Endodermal cell (in vitro differentiated cells): ENCODE measurements around the gene COQ8B. TPM values are rescaled to one million over a fixed set of nuclear protein-coding genes. Genes with fewer than 3 reads are reported as not detected.
A peak's percentile ranks its signal among the peaks of the same experiment; 100 is the strongest.

Source experiments
- DNase-seq: peaks from one replicate; pipeline ENCODE4 v3.0.0-alpha.2; 2017
- H3K27ac ChIP-seq: 2 replicates; pipeline ENCODE4 v1.5.1; 2013; ENCODE audit warnings: mild to moderate bottlenecking, low read depth, low read length, moderate library complexity
- H3K27me3 ChIP-seq: 2 replicates; pipeline ENCODE4 v1.6.1; 2013; ENCODE audit warnings: mild to moderate bottlenecking, low read length, moderate library complexity; ENCODE audit not compliant: insufficient read depth, control insufficient read depth, poor library complexity, severe bottlenecking
- H3K36me3 ChIP-seq: 2 replicates; pipeline ENCODE4 v1.7.0; 2013; ENCODE audit warnings: mild to moderate bottlenecking, low read length, moderate library complexity; ENCODE audit not compliant: control insufficient read depth, insufficient read depth
- H3K4me1 ChIP-seq: one replicate; pipeline ENCODE4 v1.7.0; 2013; ENCODE audit warnings: low read length; ENCODE audit not compliant: control insufficient read depth, insufficient read depth
- H3K4me3 ChIP-seq: 2 replicates; pipeline ENCODE4 v1.5.1; 2013; ENCODE audit warnings: mild to moderate bottlenecking, low read length, moderate library complexity
- H3K9ac ChIP-seq: 2 replicates; pipeline ENCODE4 v1.6.1; 2013; ENCODE audit warnings: mild to moderate bottlenecking, low read length, moderate library complexity; ENCODE audit not compliant: poor library complexity, severe bottlenecking; ENCODE audit errors: extremely low read depth
- H3K9me3 ChIP-seq: 2 replicates; pipeline ENCODE4 v1.6.1; 2013; ENCODE audit warnings: mild to moderate bottlenecking, low read length, moderate library complexity; ENCODE audit not compliant: control insufficient read depth
- H3K27ac Mint-ChIP-seq: 2 replicates; pipeline ENCODE4 v1.8.0; 2020; ENCODE audit warnings: mixed read lengths
- H3K27me3 Mint-ChIP-seq: 2 replicates; pipeline ENCODE4 v1.8.0; 2021; ENCODE audit warnings: mild to moderate bottlenecking, mixed read lengths; ENCODE audit not compliant: insufficient read depth
- H3K36me3 Mint-ChIP-seq: 2 replicates; pipeline ENCODE4 v1.8.0; 2020; ENCODE audit warnings: low read depth, mixed read lengths
- H3K4me1 Mint-ChIP-seq: 2 replicates; pipeline ENCODE4 v1.8.0; 2020; ENCODE audit warnings: mixed read lengths
- H3K4me3 Mint-ChIP-seq: 2 replicates; pipeline ENCODE4 v1.8.0; 2020; ENCODE audit warnings: mild to moderate bottlenecking, moderate library complexity, mixed read lengths
- H3K9me3 Mint-ChIP-seq: 2 replicates; pipeline ENCODE4 v1.8.0; 2020; ENCODE audit warnings: mild to moderate bottlenecking, mixed read lengths
- CTCF ChIP-seq: fragments of 200-600 bp; sonication (generic); conservative IDR thresholded peaks from 2 replicates; pipeline ENCODE4 v1.5.0; 2021; ENCODE audit warnings: antibody characterized with exemption, mild to moderate bottlenecking
- WGBS, 2 experiments: methylation state at CpG; one replicate each; pipeline versions ENCODE4 v1.1.5 to v1.1.7; 2013; ENCODE audit warnings: missing lambda C conversion rate in 2 of 2, mixed read lengths in 1 of 2; ENCODE audit not compliant: insufficient coverage in 1 of 2, insufficient read length in 1 of 2; 5-methylcytosine and 5-hydroxymethylcytosine counted together
- total RNA-seq, 2 donors: library from RNA; stranded (reverse); fragmentation: NEBNext Ultra II Directional in 1 of 2; extraction: Animal tissue kit (Norgen Biotek cat#: 25700) in 1 of 2; gene quantifications; 2 replicates in 1 of 2; 3 replicates in 1 of 2; pipeline ENCODE4 v1.2.1, GENCODE V29; 2021

Gene COQ8B
- total RNA-seq, 2 donors from 2014 or later = 45.6 to 49.8 TPM

- no peak for DNase-seq
- Mint-ChIP-seq H3K27me3 (no peaks in the 10 kb centered on the region), H3K36me3 (peaks cover 75% of the 10 kb centered on the region), H3K9me3 (no peaks in the 10 kb centered on the region), H3K27ac (no peak overlapping the region), H3K4me3 (no peak overlapping the region), H3K4me1 (no peaks in the 10 kb centered on the region)
- Histone ChIP-seq H3K9ac (no peak overlapping the region), H3K36me3 (peaks cover 76% of the 10 kb centered on the region), H3K27me3 (no peaks in the 10 kb centered on the region), H3K4me1 (no peaks in the 10 kb centered on the region), H3K4me3 (no peak overlapping the region), H3K27ac (no peak overlapping the region), H3K9me3 (no peaks in the 10 kb centered on the region)
- no peak for TF ChIP-seq CTCF
- 99 to 100% methylated on average over 2 to 7 of the region's 7 CpGs for WGBS, 2 experiments
Measured at GRCh38 chr19:40763526-40763925, 46.8 kb upstream of the COQ8B start.

GRCh38 chr19:40762754-40763470 is 46.2 kb upstream of the COQ8B start:
- peaks cover 80% of the 10 kb centered on the region for H3K36me3 Mint-ChIP-seq
- no peak overlapping the region for H3K4me3 Mint-ChIP-seq

GRCh38 chr19:40759352-40759751 is 42.7 kb upstream of the COQ8B start:
- Mint-ChIP-seq H3K4me3 (no peak overlapping the region), H3K27me3 (no peaks in the 10 kb centered on the region), H3K36me3 (peaks cover 80% of the 10 kb centered on the region), H3K4me1 (peaks cover 5% of the 10 kb centered on the region), H3K9me3 (no peaks in the 10 kb centered on the region), H3K27ac (peak overlapping the region; percentile 48)
- Histone ChIP-seq H3K4me1 (no peaks in the 10 kb centered on the region), H3K4me3 (no peak overlapping the region), H3K27ac (no peak overlapping the region), H3K9ac (no peak overlapping the region), H3K27me3 (no peaks in the 10 kb centered on the region), H3K36me3 (peaks cover 94% of the 10 kb centered on the region), H3K9me3 (no peaks in the 10 kb centered on the region)
- 96 to 98% methylated on average over 7 to 13 of the region's 13 CpGs for WGBS, 2 experiments
- no peak for DNase-seq
- no peak for TF ChIP-seq CTCF

More at GRCh38 chr19:40762754-40763470, 46.2 kb upstream of the COQ8B start:
- Histone ChIP-seq H3K9ac (no peak overlapping the region), H3K27me3 (no peaks in the 10 kb centered on the region), H3K36me3 (peaks cover 82% of the 10 kb centered on the region), H3K27ac (no peak overlapping the region), H3K9me3 (no peaks in the 10 kb centered on the region), H3K4me1 (no peaks in the 10 kb centered on the region), H3K4me3 (no peak overlapping the region)
- TF ChIP-seq CTCF = no peak
- no peaks in the 10 kb centered on the region for H3K4me1 Mint-ChIP-seq
- H3K27me3 Mint-ChIP-seq = no peaks in the 10 kb centered on the region
- H3K9me3 Mint-ChIP-seq = no peaks in the 10 kb centered on the region
- 89 to 95% methylated on average over 10 to 17 of the region's 17 CpGs for WGBS, 2 experiments
- no peak for DNase-seq
- no peak overlapping the region for H3K27ac Mint-ChIP-seq
